Retinal pigment epithelial cell (primary cell): Measurements from ENCODE around the gene BABAM1.

ENCODE experiments used
- DNase-seq: peaks from one replicate; pipeline ENCODE4 v3.0.0-alpha.2; 2010; ENCODE audit warnings: low read depth
- H3K4me3 ChIP-seq: 2 replicates; pipeline ENCODE4 v1.5.1; 2011; ENCODE audit warnings: mild to moderate bottlenecking, low read length, control low read depth, moderate library complexity
- CTCF ChIP-seq: conservative IDR thresholded peaks from 2 replicates; pipeline ENCODE4 v1.5.1; 2011; ENCODE audit warnings: low read depth, low read length, control low read depth, inconsistent platforms

BABAM1 gene

GRCh38 chr19:17266975-17267788, at the start of gene BABAM1:
Gene BABAM1, plus strand, starts transcription at chr19:17267443. Its CDS starts 1,364 bp downstream, at chr19:17268807.
- peak within 1 kb of the TSS; percentile 99 for H3K4me3 ChIP-seq
- no peak for TF ChIP-seq CTCF
- DNase-seq: peak; percentile 97

- DNase-seq: no peak
- no peak overlapping the region for H3K4me3 ChIP-seq
- TF ChIP-seq CTCF: no peak
Measured at GRCh38 chr19:17219286-17219685, 48.0 kb upstream of the BABAM1 start.

GRCh38 chr19:17220207-17220758, 47.0 kb upstream of the BABAM1 start:
- H3K4me3 ChIP-seq: no peak overlapping the region
- no peak for TF ChIP-seq CTCF
- peak; percentile 23 for DNase-seq

GRCh38 chr19:17225053-17225452, 42.2 kb upstream of the BABAM1 start:
- DNase-seq: no peak
- no peak overlapping the region for H3K4me3 ChIP-seq
- TF ChIP-seq CTCF: no peak

- DNase-seq: peak; percentile 91
- H3K4me3 ChIP-seq: peak within 1 kb of the TSS; percentile 71
Measured at GRCh38 chr19:17226002-17226933, 41.0 kb upstream of the BABAM1 start, which contains the start of gene OCEL1. Gene OCEL1, plus strand, starts transcription at chr19:17226226. Its CDS starts 22 bp downstream, at chr19:17226248.

More at GRCh38 chr19:17226002-17226933, 41.0 kb upstream of the BABAM1 start, which contains the start of gene OCEL1:
- TF ChIP-seq CTCF: no peak
